Bronchial epithelial cell (primary cell): ENCODE data around the gene WDR26. TPM values are rescaled to one million over a fixed set of nuclear protein-coding genes. Genes with fewer than 3 reads are reported as not detected.

Experiments used
- DNase-seq: peaks from one replicate; pipeline ENCODE4 v3.0.0-alpha.2; 2010; ENCODE audit warnings: low read depth
- FAIRE-seq: peaks from 2 replicates; lab custom pipeline; 2011; peaks lifted over from hg19 to GRCh38; lab: Jason Lieb, UNC
- H3K27me3 ChIP-seq: 2 replicates; pipeline ENCODE4 v1.5.1; 2011; ENCODE audit warnings: low read length; ENCODE audit not compliant: control insufficient read depth, insufficient read depth
- H3K36me3 ChIP-seq: 2 replicates; pipeline ENCODE4 v1.5.1; 2011; ENCODE audit warnings: low read length; ENCODE audit not compliant: control insufficient read depth, insufficient read depth
- H3K4me3 ChIP-seq: 2 replicates; pipeline ENCODE4 v1.5.1; 2011; ENCODE audit warnings: mild to moderate bottlenecking, low read depth, low read length, control low read depth
- total RNA-seq: library from RNA; depleted of rRNA; stranded (reverse); fragments of >200 nt; gene quantifications from 2 replicates; pipeline ENCODE4 v1.2.1, GENCODE V29; 2014
- TF ChIP-seq, protein P1 (sequence below): IDR thresholded peaks from 2 replicates; pipeline ENCODE4 v1.5.1; 2011; ENCODE audit warnings: mild to moderate bottlenecking, moderate library complexity, low read length, control low read depth, inconsistent platforms; ENCODE audit not compliant: insufficient read depth, severe bottlenecking

WDR26 gene
- total RNA-seq, 1 donor from 2014 or later, result 34.5 TPM

DNA sequence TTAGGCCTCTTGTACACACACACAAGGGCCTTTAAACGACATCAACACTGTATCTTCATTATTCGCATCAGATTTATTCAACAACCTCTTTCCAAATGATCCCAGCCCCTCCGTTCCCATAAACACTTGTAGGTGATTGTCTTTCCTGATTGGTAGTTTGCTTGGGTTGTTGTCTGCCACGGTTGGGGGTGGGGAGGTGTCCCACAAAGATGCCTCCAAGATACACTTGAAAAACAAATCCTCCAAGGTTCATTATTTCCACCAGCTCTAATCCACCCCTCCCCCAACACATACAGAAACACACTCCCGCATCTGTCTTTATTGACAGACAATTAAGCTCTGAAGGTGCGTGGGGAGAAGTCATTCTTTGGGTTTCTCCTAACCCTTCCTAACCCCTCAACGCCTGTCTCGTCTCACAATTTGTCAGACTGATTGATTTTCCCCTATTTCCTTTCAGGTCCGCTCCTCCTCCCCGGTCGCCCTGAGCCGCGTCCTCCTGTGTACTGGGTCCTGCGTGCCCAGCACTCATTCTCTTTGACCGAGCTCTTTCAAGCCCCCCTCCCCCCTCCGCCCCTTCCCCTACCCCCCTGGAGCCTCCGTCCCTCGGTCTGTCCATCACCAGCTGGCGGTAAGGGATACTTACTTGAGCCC, 1.4 kb downstream of the WDR26 start:
- FAIRE-seq, result no peak
- DNase-seq, result peak; percentile 12
- Histone ChIP-seq H3K4me3 (peak overlapping the region; percentile 82), H3K27me3 (no peaks in the 10 kb centered on the region), H3K36me3 (no peaks in the 10 kb centered on the region)
- TF ChIP-seq, protein P1, sequence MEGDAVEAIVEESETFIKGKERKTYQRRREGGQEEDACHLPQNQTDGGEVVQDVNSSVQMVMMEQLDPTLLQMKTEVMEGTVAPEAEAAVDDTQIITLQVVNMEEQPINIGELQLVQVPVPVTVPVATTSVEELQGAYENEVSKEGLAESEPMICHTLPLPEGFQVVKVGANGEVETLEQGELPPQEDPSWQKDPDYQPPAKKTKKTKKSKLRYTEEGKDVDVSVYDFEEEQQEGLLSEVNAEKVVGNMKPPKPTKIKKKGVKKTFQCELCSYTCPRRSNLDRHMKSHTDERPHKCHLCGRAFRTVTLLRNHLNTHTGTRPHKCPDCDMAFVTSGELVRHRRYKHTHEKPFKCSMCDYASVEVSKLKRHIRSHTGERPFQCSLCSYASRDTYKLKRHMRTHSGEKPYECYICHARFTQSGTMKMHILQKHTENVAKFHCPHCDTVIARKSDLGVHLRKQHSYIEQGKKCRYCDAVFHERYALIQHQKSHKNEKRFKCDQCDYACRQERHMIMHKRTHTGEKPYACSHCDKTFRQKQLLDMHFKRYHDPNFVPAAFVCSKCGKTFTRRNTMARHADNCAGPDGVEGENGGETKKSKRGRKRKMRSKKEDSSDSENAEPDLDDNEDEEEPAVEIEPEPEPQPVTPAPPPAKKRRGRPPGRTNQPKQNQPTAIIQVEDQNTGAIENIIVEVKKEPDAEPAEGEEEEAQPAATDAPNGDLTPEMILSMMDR, result no peak

- no peak for FAIRE-seq
- Histone ChIP-seq H3K4me3 (peak overlapping the region; percentile 82), H3K27me3 (no peaks in the 10 kb centered on the region), H3K36me3 (no peaks in the 10 kb centered on the region)
- peak; percentile 23 for DNase-seq
- TF ChIP-seq, protein P1, result no peak
Observed at GRCh38 chr1:224432672-224433040, 1.9 kb downstream of the WDR26 start.

GRCh38 chr1:224432146-224432545, 2.5 kb downstream of the WDR26 start:
- TF ChIP-seq, protein P1, result no peak
- H3K27me3 ChIP-seq, result no peaks in the 10 kb centered on the region
- H3K4me3 ChIP-seq, result peak overlapping the region; percentile 82
- H3K36me3 ChIP-seq, result no peaks in the 10 kb centered on the region
- FAIRE-seq (no peak), DNase-seq (no peak)

DNA sequence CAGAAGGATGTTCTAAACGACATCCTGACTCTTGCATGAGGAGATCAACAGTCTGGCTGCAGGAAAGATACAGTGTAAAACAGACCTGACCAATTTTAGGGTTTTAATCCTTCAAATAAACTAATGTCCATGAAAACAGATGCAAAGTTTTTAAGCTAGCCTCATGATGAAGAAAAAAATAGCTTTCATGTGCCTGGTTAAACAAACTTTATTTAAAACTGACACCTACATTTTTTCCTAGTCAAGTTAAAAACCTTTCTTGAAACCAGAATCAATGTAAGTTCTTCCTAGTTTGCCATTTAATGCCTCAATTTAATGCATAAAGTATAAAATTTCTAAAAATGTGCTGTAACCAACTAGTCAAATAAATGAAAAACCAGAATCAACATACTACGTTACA, 2.9 kb downstream of the WDR26 start:
- TF ChIP-seq, protein P1, result no peak
- no peak overlapping the region for H3K4me3 ChIP-seq
- no peaks in the 10 kb centered on the region for H3K27me3 ChIP-seq
- H3K36me3 ChIP-seq, result no peaks in the 10 kb centered on the region
- DNase-seq (no peak), FAIRE-seq (no peak)

GRCh38 chr1:224430511-224431113, 4.0 kb downstream of the WDR26 start:
- Histone ChIP-seq H3K36me3 (no peaks in the 10 kb centered on the region), H3K4me3 (no peak overlapping the region), H3K27me3 (no peaks in the 10 kb centered on the region)
- FAIRE-seq (no peak), DNase-seq (peak; percentile 74)
- TF ChIP-seq, protein P1, result no peak
